ENCODE data around the gene SFSWAP.

SFSWAP gene

GRCh38 chr12:131684015-131684725, 26.7 kb upstream of the SFSWAP start:
- no peak for DNase-seq (ENCODE audit: low spot score)
- H3K27ac ChIP-seq = no peak overlapping the region
- TF ChIP-seq CTCF (IDR thresholded peaks at IDR 0.05) = no peak
- H3K4me3 ChIP-seq = no peak overlapping the region

GRCh38 chr12:131687346-131688125, 23.4 kb upstream of the SFSWAP start:
- no peak for DNase-seq (ENCODE audit: low spot score)
- Histone ChIP-seq H3K27ac (no peak overlapping the region), H3K4me3 (no peak overlapping the region)
- TF ChIP-seq CTCF (IDR thresholded peaks at IDR 0.05) = no peak

- no peak for DNase-seq (ENCODE audit: low spot score)
- Histone ChIP-seq H3K4me3 (no peak overlapping the region), H3K27ac (no peak overlapping the region)
- no peak for TF ChIP-seq CTCF (IDR thresholded peaks at IDR 0.05)
Measured at GRCh38 chr12:131688131-131688844, 22.6 kb upstream of the SFSWAP start.

- Histone ChIP-seq H3K27ac (no peak overlapping the region), H3K4me3 (no peak overlapping the region)
- no peak for DNase-seq (ENCODE audit: low spot score)
- TF ChIP-seq CTCF (IDR thresholded peaks at IDR 0.05) = no peak
Measured at GRCh38 chr12:131688845-131689154, 22.1 kb upstream of the SFSWAP start.

- no peak for DNase-seq (ENCODE audit: low spot score)
- TF ChIP-seq CTCF (IDR thresholded peaks at IDR 0.05) = no peak
Measured at GRCh38 chr12:131690320-131690719, 20.6 kb upstream of the SFSWAP start.

GRCh38 chr12:131692431-131692830, 18.5 kb upstream of the SFSWAP start:
- Histone ChIP-seq H3K4me3 (no peak overlapping the region), H3K27ac (no peak overlapping the region)
- no peak for DNase-seq (ENCODE audit: low spot score)
- TF ChIP-seq CTCF (IDR thresholded peaks at IDR 0.05) = no peak

More at GRCh38 chr12:131690320-131690719, 20.6 kb upstream of the SFSWAP start:
- Histone ChIP-seq H3K27ac (no peak overlapping the region), H3K4me3 (no peak overlapping the region)
